ES-I3 (cell line): Measurements from ENCODE around the gene CARHSP1.
"Not testable (repeated sequence)": the region's sequence is repeated elsewhere in the genome, so short reads cannot be mapped to it uniquely, and the experiment has no call there.

Source experiments
- H3K36me3 ChIP-seq: 2 replicates; pipeline ENCODE4 v1.6.1; 2013; ENCODE audit warnings: mild to moderate bottlenecking, low read length, control low read depth, moderate library complexity; ENCODE audit not compliant: insufficient read depth
- H3K4me1 ChIP-seq: 2 replicates; pipeline ENCODE4 v1.6.1; 2013; ENCODE audit warnings: mild to moderate bottlenecking, control low read depth, low read length; ENCODE audit not compliant: insufficient read depth
- H3K9ac ChIP-seq: 2 replicates; pipeline ENCODE4 v1.6.1; 2013; ENCODE audit warnings: low read depth, mild to moderate bottlenecking, low read length, moderate library complexity
- H3K9me3 ChIP-seq: 2 replicates; pipeline ENCODE4 v1.6.1; 2013; ENCODE audit warnings: mild to moderate bottlenecking, low read length, moderate library complexity; ENCODE audit not compliant: control insufficient read depth, insufficient read depth

CARHSP1 gene

DNA sequence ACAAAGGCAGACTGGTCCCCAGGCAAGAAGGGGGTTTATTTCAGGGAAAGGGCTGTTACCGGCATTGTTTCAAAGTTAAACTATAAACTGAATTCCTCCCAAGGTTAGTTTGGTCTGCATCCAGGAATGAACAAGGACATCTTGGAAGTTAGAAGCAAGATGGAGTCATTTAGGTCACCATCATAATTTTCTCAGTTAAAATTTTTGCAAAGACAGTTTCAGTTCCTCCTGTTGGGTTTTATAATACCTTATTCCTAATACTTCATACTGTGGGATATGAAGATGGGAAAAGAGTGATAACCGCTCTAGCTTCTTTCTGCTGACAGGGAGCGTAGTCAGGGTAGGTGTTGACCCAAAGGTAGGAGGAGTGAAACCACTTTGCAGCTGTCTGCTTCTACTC lies 46.4 kb downstream of the CARHSP1 start:
- Histone ChIP-seq H3K9me3 (peaks cover 6% of the 10 kb centered on the region; the same call in 1 of the 2 replicates), H3K9ac (no peak overlapping the region), H3K4me1 (no peaks in the 10 kb centered on the region), H3K36me3 (peaks cover 31% of the 10 kb centered on the region)

DNA sequence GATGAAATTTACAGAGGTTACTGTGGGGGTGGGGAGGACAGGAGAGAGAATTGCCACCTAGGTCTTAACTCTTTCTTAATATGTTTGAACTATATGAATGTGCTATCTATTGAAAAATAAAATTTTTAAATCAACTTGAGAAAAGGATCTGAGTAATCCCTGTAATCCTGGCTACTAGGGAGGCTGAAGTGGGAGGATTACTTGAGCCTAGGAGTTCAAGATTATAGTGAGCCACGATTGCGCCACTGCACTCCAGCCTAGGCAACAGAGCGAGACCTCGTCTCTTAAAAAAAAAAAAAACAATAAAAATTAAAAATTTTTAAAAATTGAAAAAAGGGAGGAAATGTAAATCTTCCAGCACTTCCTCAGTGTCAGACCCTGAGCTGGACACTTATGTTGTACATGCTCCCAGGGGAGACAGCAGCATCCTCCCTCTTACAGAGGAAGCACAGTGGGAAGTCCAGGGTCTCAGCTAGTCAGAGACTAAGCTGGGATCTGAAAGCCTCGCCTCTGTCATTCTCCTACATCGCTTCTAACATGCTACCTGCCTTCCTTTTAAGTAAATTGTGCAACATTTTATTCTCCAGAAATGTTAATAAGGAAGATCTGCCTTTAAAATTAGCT lies 49.3 kb downstream of the CARHSP1 start:
- no peak overlapping the region for H3K9ac ChIP-seq
- H3K4me1 ChIP-seq: no peaks in the 10 kb centered on the region
- peaks cover 41% of the 10 kb centered on the region for H3K36me3 ChIP-seq
- no peaks in the 10 kb centered on the region; the same call in 1 of the 2 replicates for H3K9me3 ChIP-seq

GRCh38 chr16:8818504-8819270 lies 50.1 kb downstream of the CARHSP1 start:
- Histone ChIP-seq H3K9ac (no peak overlapping the region), H3K9me3 (no peaks in the 10 kb centered on the region), H3K4me1 (no peaks in the 10 kb centered on the region), H3K36me3 (peaks cover 45% of the 10 kb centered on the region)

- H3K36me3 ChIP-seq: peaks cover 57% of the 10 kb centered on the region
- H3K9ac ChIP-seq: no peak overlapping the region
- H3K4me1 ChIP-seq: no peaks in the 10 kb centered on the region
- no peaks in the 10 kb centered on the region for H3K9me3 ChIP-seq
Measured at GRCh38 chr16:8816967-8817655, 51.7 kb downstream of the CARHSP1 start.

DNA sequence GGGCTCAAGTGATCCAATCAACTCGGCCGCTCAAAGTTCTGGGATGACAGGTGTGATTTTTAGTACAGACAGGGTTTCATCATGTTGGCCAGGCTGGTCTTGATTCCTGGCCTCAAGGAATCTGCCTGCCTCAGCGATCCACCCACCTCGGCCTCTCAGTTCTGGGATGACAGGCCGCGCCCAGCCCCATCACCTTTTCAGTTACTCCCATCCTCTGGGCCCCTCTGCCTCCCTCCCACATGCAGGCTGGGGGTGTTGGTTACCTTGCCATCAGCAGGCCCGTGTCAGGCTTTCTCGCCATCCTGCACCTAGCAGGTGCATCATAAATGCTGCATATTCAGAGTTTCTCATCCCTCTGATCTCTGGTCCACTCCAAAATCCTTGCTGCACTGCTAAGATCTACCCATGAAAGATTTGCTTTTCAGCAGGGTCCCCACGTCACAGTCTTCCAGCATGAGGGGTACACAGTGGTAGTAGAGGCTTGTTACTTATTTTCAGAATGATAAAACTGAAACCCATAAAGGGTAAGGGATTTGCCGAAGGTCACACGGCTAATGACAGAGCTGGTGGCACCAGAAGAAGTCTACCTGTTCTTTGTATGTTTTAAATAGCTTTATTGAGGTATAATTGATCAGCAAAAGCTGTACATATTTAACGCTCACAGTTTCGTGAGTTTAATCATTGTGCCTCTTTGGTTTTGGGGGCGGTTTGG lies 54.6 kb downstream of the CARHSP1 start:
- H3K4me1 ChIP-seq: no peaks in the 10 kb centered on the region
- H3K9ac ChIP-seq: no peak overlapping the region
- no peaks in the 10 kb centered on the region for H3K9me3 ChIP-seq
- H3K36me3 ChIP-seq: peaks cover 63% of the 10 kb centered on the region

GRCh38 chr16:8812162-8812843 lies 56.5 kb downstream of the CARHSP1 start:
- H3K4me1 ChIP-seq: no peaks in the 10 kb centered on the region
- H3K9me3 ChIP-seq: no peaks in the 10 kb centered on the region
- H3K9ac ChIP-seq: no peak overlapping the region
- peaks cover 63% of the 10 kb centered on the region for H3K36me3 ChIP-seq

DNA sequence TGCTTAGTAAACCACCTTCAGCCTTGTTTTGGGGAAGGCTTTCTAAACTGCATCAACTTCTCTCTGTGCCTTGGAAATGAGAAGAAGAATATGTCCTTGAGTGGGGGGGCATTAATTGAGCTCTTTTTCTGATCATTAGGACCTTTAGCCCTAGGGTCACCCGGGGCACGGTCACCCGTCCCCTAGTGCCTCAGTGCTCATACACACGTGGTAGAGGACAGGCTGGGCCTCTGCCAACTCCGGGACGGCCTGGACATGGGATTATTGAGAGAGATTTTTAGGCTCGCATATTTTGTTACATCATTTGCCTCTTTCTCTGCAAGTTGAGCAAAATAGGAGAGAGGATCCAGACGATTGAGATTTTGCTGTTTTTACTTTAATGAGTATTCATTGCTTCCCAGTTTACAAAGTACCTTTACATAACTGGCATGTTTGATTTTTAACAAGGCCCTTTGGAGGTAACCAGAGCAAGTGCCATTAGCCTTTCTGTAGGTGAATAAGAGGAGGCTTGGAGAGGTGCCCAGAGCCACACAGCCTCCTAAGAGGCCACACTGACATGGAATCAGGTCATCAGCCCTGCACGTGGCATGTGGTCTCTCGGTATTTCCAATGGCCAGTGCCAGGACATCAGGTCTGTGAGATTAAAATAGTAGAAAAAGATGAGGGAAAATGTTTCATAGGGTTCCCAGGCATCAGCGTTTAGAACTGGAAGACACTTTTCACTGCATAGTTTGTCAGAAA lies 60.0 kb downstream of the CARHSP1 start:
- no peak overlapping the region for H3K9ac ChIP-seq
- no peaks in the 10 kb centered on the region for H3K9me3 ChIP-seq
- H3K36me3 ChIP-seq: peaks cover 58% of the 10 kb centered on the region
- no peaks in the 10 kb centered on the region for H3K4me1 ChIP-seq

DNA sequence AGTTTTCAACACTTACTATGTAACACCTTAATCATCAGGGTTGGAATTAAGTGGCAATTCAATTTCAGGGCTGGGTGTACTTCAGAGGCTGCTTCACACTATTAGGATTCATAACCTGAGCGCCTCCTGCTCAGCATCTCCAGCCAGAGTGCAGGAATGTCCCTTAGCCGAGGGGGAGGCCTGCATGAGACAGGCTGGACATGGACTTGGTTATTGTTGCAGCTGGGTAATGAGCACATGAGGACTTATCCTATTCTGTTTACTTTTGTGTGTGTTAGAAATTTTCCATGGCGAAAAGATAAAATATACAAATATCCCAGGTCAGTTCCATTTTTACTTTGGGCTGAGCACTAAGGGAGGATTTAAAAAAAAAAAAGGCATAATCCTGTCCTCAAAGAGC lies 60.8 kb downstream of the CARHSP1 start:
- Histone ChIP-seq H3K36me3 (peaks cover 51% of the 10 kb centered on the region), H3K9ac (no peak overlapping the region), H3K4me1 (no peaks in the 10 kb centered on the region), H3K9me3 (no peaks in the 10 kb centered on the region)

DNA sequence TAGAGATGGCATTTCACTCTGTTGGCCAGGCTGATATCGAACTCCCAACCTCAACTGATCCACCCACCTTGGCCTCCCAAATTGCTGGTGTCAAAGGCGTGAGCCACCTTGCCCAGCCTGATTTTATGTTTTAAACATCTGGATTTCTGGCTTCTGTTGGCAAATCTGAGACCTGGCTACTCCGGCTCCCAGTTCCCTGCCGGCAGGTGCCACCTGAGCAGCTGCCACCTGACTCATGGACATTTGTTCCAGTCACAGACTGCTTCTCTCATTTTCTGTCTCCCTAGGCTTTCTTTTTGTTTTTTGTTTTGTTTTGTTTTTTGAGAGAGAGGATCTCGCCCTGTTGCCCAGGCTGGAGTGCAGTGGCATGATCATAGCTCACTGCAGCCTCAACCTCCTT lies 61.6 kb downstream of the CARHSP1 start:
- H3K4me1 ChIP-seq: no peaks in the 10 kb centered on the region
- no peak overlapping the region for H3K9ac ChIP-seq
- peaks cover 42% of the 10 kb centered on the region for H3K36me3 ChIP-seq
- no peaks in the 10 kb centered on the region for H3K9me3 ChIP-seq

- Histone ChIP-seq H3K36me3 (peaks cover 38% of the 10 kb centered on the region), H3K4me1 (no peaks in the 10 kb centered on the region), H3K9ac (no peak overlapping the region), H3K9me3 (no peaks in the 10 kb centered on the region)
Measured at GRCh38 chr16:8806272-8806983, 62.4 kb downstream of the CARHSP1 start.

DNA sequence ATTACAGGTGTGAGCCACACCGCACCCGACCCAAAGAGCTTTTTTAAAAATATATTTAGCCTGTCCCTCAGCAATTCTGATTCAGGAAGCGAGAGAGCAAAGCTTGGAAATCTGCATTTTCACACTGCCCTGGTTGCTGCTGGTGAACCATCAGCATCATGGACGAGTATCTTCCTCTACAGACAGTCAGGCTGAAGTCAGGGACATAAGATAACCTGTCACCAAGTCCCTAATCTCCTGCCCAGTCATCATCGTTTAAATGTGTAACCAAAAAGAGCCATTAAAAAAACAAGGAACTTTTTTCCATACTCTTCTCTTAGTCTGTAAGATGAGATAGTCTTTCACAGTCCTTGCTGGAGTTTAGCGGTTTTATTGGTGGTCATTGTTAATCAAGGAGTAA lies 64.5 kb downstream of the CARHSP1 start:
- peaks cover 2% of the 10 kb centered on the region; the same call in 1 of the 2 replicates for H3K4me1 ChIP-seq
- H3K9me3 ChIP-seq: no peaks in the 10 kb centered on the region
- peaks cover 23% of the 10 kb centered on the region for H3K36me3 ChIP-seq
- no peak overlapping the region for H3K9ac ChIP-seq

GRCh38 chr16:8803733-8804132 lies 65.1 kb downstream of the CARHSP1 start:
- H3K9me3 ChIP-seq, H3K9ac ChIP-seq, H3K4me1 ChIP-seq: not testable (repeated sequence)
- H3K36me3 ChIP-seq: peaks cover 20% of the 10 kb centered on the region
